ENCODE measurements around the gene ARAF. TPM values are rescaled to one million over a fixed set of nuclear protein-coding genes. Genes with fewer than 3 reads are reported as not detected.

Gene ARAF
- total and polyA plus RNA-seq, 2 donors (not counting 3 experiments of a cell fraction or from before 2014, with no cell fraction given), result 62.7 to 69.5 TPM

DNA sequence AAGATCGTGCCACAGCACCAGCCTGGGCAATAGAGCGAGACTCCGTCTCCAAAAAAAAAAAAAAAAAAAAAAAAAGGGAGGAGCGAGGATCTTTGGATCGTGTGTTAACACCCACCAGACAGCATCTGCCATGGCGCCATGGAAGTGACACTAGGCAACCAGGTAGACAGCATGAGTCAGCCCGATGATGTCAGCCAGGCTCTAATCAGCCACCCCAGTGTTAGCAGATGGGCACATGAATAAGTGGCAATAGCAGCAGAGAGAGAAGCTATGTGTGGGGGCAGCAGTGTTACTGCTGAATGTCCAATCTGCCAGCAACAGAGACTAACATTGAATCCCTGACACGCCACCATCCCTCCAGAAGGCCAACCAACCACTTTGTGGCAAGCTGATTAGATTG is 52.1 kb downstream of the ARAF start:
- intact Hi-C loops (cut with micrococcal nuclease), result no loop called here
- no peak for FAIRE-seq
- CTCF ChIA-PET, result no interaction called here

DNA sequence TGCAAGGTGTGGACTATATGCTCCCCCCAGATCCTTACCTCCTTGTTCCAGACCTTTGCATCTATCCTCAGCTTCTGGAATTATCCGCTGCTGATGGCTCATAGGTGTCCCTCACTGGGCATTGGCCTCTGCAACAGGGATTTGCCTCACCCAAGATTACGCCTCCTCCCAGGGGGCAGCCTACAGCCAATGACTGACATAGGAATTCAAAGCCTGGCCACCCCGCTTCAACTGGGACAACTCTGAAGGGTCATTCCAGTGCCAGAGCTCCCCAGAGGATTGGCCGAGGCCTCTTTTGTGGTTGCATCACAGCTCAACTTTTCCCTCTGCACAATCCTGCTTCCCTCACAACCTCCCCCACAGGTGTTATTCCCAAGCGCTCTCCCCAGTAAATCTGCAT is 53.6 kb downstream of the ARAF start:
- intact Hi-C loops (cut with micrococcal nuclease) (no loop called here), dilution Hi-C loops (cut with MboI; ENCODE audit: extremely low pct_ligation_motif_present, low sequenced_read_pairs) (no loop called here)
- Histone ChIP-seq H3K79me2 (ENCODE audit: control insufficient read depth, insufficient read depth, low read length) (no peaks in the 10 kb centered on the region), H3K36me3 (ENCODE audit: control insufficient read depth in 2 of 2, extremely low read depth in 1 of 2, insufficient read depth in 2 of 2, low read length in 2 of 2) (no peaks in the 10 kb centered on the region), H3K4me2 (ENCODE audit: insufficient read depth, low read length) (no peak overlapping the region), H2AFZ (ENCODE audit: low read depth, low read length) (no peak overlapping the region), H3K4me1 (ENCODE audit: control insufficient read depth, extremely low read depth, insufficient read depth, low read length) (no peaks in the 10 kb centered on the region), H3K27ac (ENCODE audit: insufficient read depth, low read depth, low read length) (no peak overlapping the region), H3K9ac (replicated peaks; ENCODE audit: extremely low read depth, insufficient read depth, low read length) (no peak overlapping the region), H3K27me3 (ENCODE audit: control insufficient read depth in 2 of 2, insufficient read depth in 2 of 2, low read length in 2 of 2) (peaks cover 3 to 5% of the 10 kb centered on the region in 2 experiments), H3K4me3 (replicated peaks in 1 of 3; ENCODE audit: insufficient read depth in 1 of 3, low read depth in 1 of 3, low read length in 3 of 3) (no peak overlapping the region), H4K20me1 (replicated peaks; ENCODE audit: control insufficient read depth, extremely low read depth, insufficient read depth, low read length) (no peaks in the 10 kb centered on the region), H3K9me3 (replicated peaks; ENCODE audit: control insufficient read depth, insufficient read depth, low read length) (no peaks in the 10 kb centered on the region), H3K9me1 (replicated peaks; ENCODE audit: control insufficient read depth, extremely low read depth, insufficient read depth, low read length) (no peaks in the 10 kb centered on the region)
- TF ChIP-seq, protein P1, sequence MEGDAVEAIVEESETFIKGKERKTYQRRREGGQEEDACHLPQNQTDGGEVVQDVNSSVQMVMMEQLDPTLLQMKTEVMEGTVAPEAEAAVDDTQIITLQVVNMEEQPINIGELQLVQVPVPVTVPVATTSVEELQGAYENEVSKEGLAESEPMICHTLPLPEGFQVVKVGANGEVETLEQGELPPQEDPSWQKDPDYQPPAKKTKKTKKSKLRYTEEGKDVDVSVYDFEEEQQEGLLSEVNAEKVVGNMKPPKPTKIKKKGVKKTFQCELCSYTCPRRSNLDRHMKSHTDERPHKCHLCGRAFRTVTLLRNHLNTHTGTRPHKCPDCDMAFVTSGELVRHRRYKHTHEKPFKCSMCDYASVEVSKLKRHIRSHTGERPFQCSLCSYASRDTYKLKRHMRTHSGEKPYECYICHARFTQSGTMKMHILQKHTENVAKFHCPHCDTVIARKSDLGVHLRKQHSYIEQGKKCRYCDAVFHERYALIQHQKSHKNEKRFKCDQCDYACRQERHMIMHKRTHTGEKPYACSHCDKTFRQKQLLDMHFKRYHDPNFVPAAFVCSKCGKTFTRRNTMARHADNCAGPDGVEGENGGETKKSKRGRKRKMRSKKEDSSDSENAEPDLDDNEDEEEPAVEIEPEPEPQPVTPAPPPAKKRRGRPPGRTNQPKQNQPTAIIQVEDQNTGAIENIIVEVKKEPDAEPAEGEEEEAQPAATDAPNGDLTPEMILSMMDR (IDR thresholded peaks at IDR 0.05; ENCODE audit: extremely low read depth in 1 of 2, insufficient read depth in 1 of 2, low read depth in 1 of 2, low read length in 2 of 2), result no peak
- TF ChIP-seq FOS (IDR thresholded peaks at IDR 0.05; ENCODE audit: borderline replicate concordance, insufficient read depth, low read length) (no peak), EZH2 (IDR thresholded peaks at IDR 0.05; ENCODE audit: borderline replicate concordance, low read depth, low read length, severe bottlenecking) (no peak), POLR2AphosphoS5 (IDR thresholded peaks at IDR 0.05; ENCODE audit: insufficient read depth, low read depth, low read length) (no peak), POLR2A (IDR thresholded peaks at IDR 0.05; ENCODE audit: low read depth, low read length) (no peak), GATA2 (IDR thresholded peaks at IDR 0.05; ENCODE audit: insufficient read depth, insufficient read length, low read depth, low read length) (no peak), JUN (IDR thresholded peaks at IDR 0.05; ENCODE audit: borderline replicate concordance, insufficient read depth, insufficient read length, low read depth) (no peak), MYC (IDR thresholded peaks at IDR 0.05; ENCODE audit: low read depth, low read length) (no peak)
- TF ChIP-seq, protein P2, sequence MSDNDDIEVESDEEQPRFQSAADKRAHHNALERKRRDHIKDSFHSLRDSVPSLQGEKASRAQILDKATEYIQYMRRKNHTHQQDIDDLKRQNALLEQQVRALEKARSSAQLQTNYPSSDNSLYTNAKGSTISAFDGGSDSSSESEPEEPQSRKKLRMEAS (IDR thresholded peaks at IDR 0.05; ENCODE audit: insufficient read depth, insufficient read length), result no peak
- POLR2A ChIA-PET, result no interaction called here
- CTCF ChIA-PET, result no interaction called here
- DNase-seq (ENCODE audit: low read depth, low spot score) (no peak), FAIRE-seq (no peak)
- no TSS peak for BruUV-seq (replicated peaks)

More for the DNA sequence above, 52.1 kb downstream of the ARAF start:
- TF ChIP-seq GATA2 (IDR thresholded peaks at IDR 0.05; ENCODE audit: insufficient read depth, insufficient read length, low read depth, low read length), result no peak
- Histone ChIP-seq H3K4me1 (ENCODE audit: control insufficient read depth, extremely low read depth, insufficient read depth, low read length) (no peaks in the 10 kb centered on the region), H3K27ac (ENCODE audit: insufficient read depth, low read depth, low read length) (no peak overlapping the region), H4K20me1 (replicated peaks; ENCODE audit: control insufficient read depth, extremely low read depth, insufficient read depth, low read length) (no peaks in the 10 kb centered on the region), H3K9me3 (replicated peaks; ENCODE audit: control insufficient read depth, insufficient read depth, low read length) (no peaks in the 10 kb centered on the region), H3K9ac (replicated peaks; ENCODE audit: extremely low read depth, insufficient read depth, low read length) (no peak overlapping the region), H2AFZ (ENCODE audit: low read depth, low read length) (no peak overlapping the region), H3K9me1 (replicated peaks; ENCODE audit: control insufficient read depth, extremely low read depth, insufficient read depth, low read length) (no peaks in the 10 kb centered on the region), H3K4me3 (replicated peaks in 1 of 3; ENCODE audit: insufficient read depth in 1 of 3, low read depth in 1 of 3, low read length in 3 of 3) (no peak overlapping the region), H3K27me3 (ENCODE audit: control insufficient read depth in 2 of 2, insufficient read depth in 2 of 2, low read length in 2 of 2) (peaks cover 0 to 2% of the 10 kb centered on the region in 2 experiments), H3K36me3 (ENCODE audit: control insufficient read depth in 2 of 2, extremely low read depth in 1 of 2, insufficient read depth in 2 of 2, low read length in 2 of 2) (no peaks in the 10 kb centered on the region), H3K79me2 (ENCODE audit: control insufficient read depth, insufficient read depth, low read length) (no peaks in the 10 kb centered on the region), H3K4me2 (ENCODE audit: insufficient read depth, low read length) (no peak overlapping the region)
- DNase-seq (ENCODE audit: low read depth, low spot score), result no peak
- BruUV-seq (replicated peaks), result no TSS peak
- POLR2A ChIA-PET, result no interaction called here
- dilution Hi-C loops (cut with MboI; ENCODE audit: extremely low pct_ligation_motif_present, low sequenced_read_pairs), result no loop called here

All from endothelial cell of umbilical vein (primary cell).